Right cardiac atrium (tissue), 5 donors: ENCODE data around the gene SPECC1. TPM values are rescaled to one million over a fixed set of nuclear protein-coding genes. Genes with fewer than 3 reads are reported as not detected.
"Not testable (repeated sequence)": the region's sequence is repeated elsewhere in the genome, so short reads cannot be mapped to it uniquely, and the experiment has no call there.

Experiments used
- ATAC-seq, 2 donors: fragments of 200-7000 bp; cut with Tn5 transposase; one replicate each; pipeline versions ENCODE4 v1.8.0 to v1.9.1; 2020; ENCODE audit warnings: moderate library complexity in 2 of 2, mild to moderate bottlenecking in 1 of 2
- DNase-seq, 3 donors: peaks; one replicate each; pipeline ENCODE4 v3.0.0-alpha.2; 2020
- H3K27ac ChIP-seq: one replicate; pipeline ENCODE4 v1.5.1; 2013; ENCODE audit warnings: mild to moderate bottlenecking, low read length, control low read depth, moderate library complexity
- H3K27me3 ChIP-seq: one replicate; pipeline ENCODE4 v1.6.1; 2013; ENCODE audit not compliant: control insufficient read depth, insufficient read depth
- H3K4me1 ChIP-seq: one replicate; pipeline ENCODE4 v1.6.1; 2013; ENCODE audit warnings: low read length; ENCODE audit not compliant: control insufficient read depth, insufficient read depth
- H3K4me3 ChIP-seq: one replicate; pipeline ENCODE4 v1.5.1; 2013; ENCODE audit warnings: low read length, control low read depth
- H3K9me3 ChIP-seq: one replicate; pipeline ENCODE4 v1.6.1; 2013; ENCODE audit warnings: low read length; ENCODE audit not compliant: control insufficient read depth
- WGBS: extraction: QIAGEN DNeasy Blood & Tissue Kit; methylation state at CpG from one replicate; pipeline ENCODE4 v1.1.7; 2013; 5-methylcytosine and 5-hydroxymethylcytosine counted together
- intact Hi-C, 4 donors: fragments of 100-400 bp; cut with DNase I; formaldehyde crosslinking; loops; one replicate each; pipeline versions ENCODE4 v1.11.0 to v1.14.0; 2022 to 2023
- polyA plus RNA-seq: library from polyadenylated mRNA; stranded (reverse); fragments of 200-250 nt; gene quantifications from one replicate; pipeline ENCODE4 v1.2.3, GENCODE V29; 2013
- total RNA-seq, 4 donors: library from RNA; stranded (reverse); fragmentation: NEBNext Ultra II Directional; extraction: Animal tissue kit (Norgen Biotek cat#: 25700); gene quantifications; one replicate each; pipeline ENCODE4 v1.2.1, GENCODE V29; 2021
- donor health status: healthy with polysubstance abuse.
- donor health status: DM: no; HTN: yes; CAD: no.
- donor health status: DM: no; HTN: no; CAD: no.
- donor health status: DM: no; HTN: yes; CAD: no; lungs with severe emphysema.
- donor health status: DM: yes; HTN: yes; CAD: no.

Gene SPECC1
- total and polyA plus RNA-seq, 5 donors = 3.1 to 9.7 (median 8.0) TPM

DNA sequence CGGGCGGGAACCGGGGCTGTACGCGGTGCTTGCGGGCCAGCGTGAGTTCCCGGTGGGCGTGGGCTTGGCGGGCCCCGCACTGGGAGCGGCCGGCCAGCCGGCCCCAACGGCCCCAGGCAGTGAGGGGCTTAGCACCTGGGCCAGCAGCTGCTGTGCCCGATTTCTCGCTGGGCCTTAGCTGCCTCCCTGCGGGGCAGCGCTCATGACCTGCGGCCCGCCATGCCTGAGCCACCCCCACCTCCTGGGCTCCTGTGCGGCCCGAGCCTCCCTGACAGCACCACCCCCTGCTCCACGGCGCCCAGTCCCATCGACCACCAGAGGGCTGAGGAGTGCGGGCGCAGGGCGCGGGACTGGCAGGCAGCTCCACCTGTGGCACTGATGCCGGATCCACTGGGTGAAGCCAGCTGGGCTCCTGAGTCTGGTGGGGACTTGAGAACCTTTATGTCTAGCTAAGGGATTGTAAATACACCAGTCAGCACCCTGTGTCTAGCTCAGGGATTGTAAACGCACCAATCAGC lies 7.4 kb downstream of the SPECC1 start:
- H3K27me3 ChIP-seq, H3K9me3 ChIP-seq, H3K4me3 ChIP-seq, intact Hi-C loops, H3K4me1 ChIP-seq, DNase-seq, ATAC-seq, H3K27ac ChIP-seq: not testable (repeated sequence)
- WGBS = 97% methylated on average over 32 of the region's 32 CpGs

DNA sequence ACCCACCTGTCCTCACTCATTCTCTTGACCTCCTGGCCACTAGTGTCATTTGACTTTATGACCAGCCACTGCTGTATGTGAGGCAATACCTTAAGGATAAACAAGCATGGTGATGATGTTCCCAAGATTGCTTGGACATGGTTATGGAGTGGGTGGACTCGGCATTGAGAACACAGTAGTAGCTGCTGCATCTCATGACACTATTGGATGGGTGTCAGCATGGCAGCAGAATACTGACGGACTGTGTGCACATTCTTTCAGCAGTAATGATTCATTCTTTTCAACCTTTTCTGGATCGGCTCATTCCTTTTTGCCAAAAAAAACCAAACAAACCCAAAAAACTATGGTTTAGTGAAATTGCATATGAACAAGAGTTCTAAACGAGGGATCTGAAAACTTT lies 13.5 kb downstream of the SPECC1 start:
- 81% methylated on average over 4 of the region's 4 CpGs for WGBS
- intact Hi-C loops = no loop called here
- DNase-seq = no peak

GRCh38 chr17:20026960-20027359 lies 17.8 kb downstream of the SPECC1 start:
- no peak for ATAC-seq
- intact Hi-C loops = no loop called here
- Histone ChIP-seq H3K27ac (no peak overlapping the region), H3K9me3 (no peaks in the 10 kb centered on the region), H3K4me1 (no peaks in the 10 kb centered on the region), H3K27me3 (no peaks in the 10 kb centered on the region), H3K4me3 (no peak overlapping the region)
- no peak for DNase-seq

More for the DNA sequence above, 13.5 kb downstream of the SPECC1 start:
- Histone ChIP-seq H3K4me3 (no peak overlapping the region), H3K27me3 (no peaks in the 10 kb centered on the region), H3K27ac (no peak overlapping the region), H3K9me3 (no peaks in the 10 kb centered on the region), H3K4me1 (no peaks in the 10 kb centered on the region)
- no peak for ATAC-seq

- ATAC-seq = no peak
- Histone ChIP-seq H3K4me1 (no peaks in the 10 kb centered on the region), H3K27ac (no peak overlapping the region), H3K27me3 (no peaks in the 10 kb centered on the region), H3K9me3 (no peaks in the 10 kb centered on the region), H3K4me3 (no peak overlapping the region)
- DNase-seq = no peak
- intact Hi-C loops = no loop called here
- 78% methylated on average over 3 of the region's 3 CpGs for WGBS
Measured at GRCh38 chr17:20028443-20028842, 19.3 kb downstream of the SPECC1 start.

DNA sequence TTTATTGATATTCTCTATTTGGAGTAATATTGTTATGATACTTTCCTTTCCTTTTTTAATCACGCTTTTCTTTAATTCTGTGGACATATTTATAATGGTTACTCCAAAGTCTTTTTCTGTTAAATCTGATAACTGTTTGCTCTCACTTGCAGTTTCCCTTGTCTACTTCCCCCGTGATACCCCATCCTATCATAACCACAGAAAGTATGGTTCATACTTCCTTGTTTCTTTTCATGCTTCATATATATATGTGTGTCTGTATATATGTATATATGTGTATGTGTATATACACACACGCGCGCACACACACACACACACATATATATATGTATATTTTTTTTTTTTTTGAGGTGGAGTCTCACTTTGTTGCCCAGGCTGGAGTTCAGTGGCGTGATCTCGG lies 23.5 kb downstream of the SPECC1 start:
- Histone ChIP-seq H3K27ac (no peak overlapping the region), H3K4me3 (no peak overlapping the region), H3K4me1 (no peaks in the 10 kb centered on the region), H3K27me3 (no peaks in the 10 kb centered on the region), H3K9me3 (no peaks in the 10 kb centered on the region)
- intact Hi-C loops = no loop called here
- no peak for ATAC-seq
- no peak for DNase-seq
- 91% methylated on average over 7 of the region's 7 CpGs for WGBS

DNA sequence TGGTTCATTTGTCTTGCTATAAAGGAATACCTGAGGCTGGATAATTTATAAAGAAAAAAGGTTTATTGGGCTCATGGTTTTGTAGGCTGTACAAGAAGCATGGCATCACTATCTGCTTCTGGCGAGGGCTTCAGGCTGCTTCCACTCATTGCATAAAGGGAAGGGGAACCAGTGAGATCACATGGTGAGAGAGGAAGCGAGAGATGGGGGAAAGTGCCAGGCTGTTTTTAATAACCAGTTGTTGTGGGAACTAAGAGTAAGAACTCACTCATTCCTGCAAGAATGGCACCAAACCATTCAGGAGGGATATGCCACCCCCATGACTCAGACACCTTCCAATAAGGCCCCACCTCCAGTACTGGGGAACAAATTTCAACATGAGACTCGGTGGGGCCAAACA lies 24.3 kb downstream of the SPECC1 start:
- Histone ChIP-seq H3K4me1 (no peaks in the 10 kb centered on the region), H3K27ac (no peak overlapping the region), H3K9me3 (no peaks in the 10 kb centered on the region), H3K4me3 (no peak overlapping the region), H3K27me3 (no peaks in the 10 kb centered on the region)
- no peak for DNase-seq
- no peak for ATAC-seq
- intact Hi-C loops = no loop called here
- 82% methylated on average over 3 of the region's 3 CpGs for WGBS

DNA sequence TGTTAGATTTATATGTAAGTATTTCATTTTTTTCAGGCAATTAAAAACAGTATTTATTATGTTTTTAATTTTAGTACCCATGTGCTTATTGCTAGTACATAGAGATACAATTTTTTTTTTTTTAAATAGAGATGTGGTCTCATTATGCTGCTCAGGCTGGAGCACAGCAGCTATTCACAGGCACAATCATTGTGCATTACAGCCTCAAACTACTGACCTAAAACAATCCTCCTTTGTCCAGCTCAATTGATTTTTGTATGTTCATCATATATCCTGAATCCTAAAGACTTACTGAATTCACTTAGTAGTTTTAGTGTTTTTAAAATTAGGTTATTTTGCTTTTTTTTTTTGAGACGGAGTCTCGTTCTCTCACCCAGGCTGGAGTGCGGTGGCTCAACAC lies 26.3 kb downstream of the SPECC1 start:
- 96% methylated on average over 3 of the region's 3 CpGs for WGBS
- intact Hi-C loops = no loop called here
- Histone ChIP-seq H3K27me3 (no peaks in the 10 kb centered on the region), H3K27ac (no peak overlapping the region), H3K4me3 (no peak overlapping the region), H3K9me3 (no peaks in the 10 kb centered on the region), H3K4me1 (no peaks in the 10 kb centered on the region)
- ATAC-seq (no peak), DNase-seq (no peak)

DNA sequence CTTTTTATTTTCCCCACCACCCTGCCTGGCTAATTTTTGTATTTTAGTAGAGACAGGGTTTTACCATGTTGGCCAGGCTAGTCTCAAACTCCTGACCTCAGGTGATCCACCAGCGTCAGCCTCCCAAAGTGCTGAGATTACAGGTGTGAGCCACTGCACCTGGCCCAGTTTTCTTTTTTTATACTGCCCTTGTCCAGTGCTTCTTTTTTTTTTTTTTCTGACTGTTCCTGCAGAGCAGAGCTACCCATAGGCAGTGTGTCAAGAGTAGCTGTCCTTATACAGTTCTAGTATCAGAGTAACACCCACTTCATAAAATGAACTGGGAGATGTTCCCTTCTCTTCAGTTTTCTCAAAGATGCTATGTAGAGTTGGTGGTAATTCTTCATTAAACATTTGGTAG lies 28.1 kb downstream of the SPECC1 start:
- ATAC-seq, H3K27ac ChIP-seq: not testable (repeated sequence)
- 53% methylated on average over 1 of the region's 1 CpG for WGBS

GRCh38 chr17:20039037-20039436 lies 29.9 kb downstream of the SPECC1 start:
- intact Hi-C loops = no loop called here
- Histone ChIP-seq H3K9me3 (no peaks in the 10 kb centered on the region), H3K4me3 (no peak overlapping the region), H3K27ac (no peak overlapping the region), H3K4me1 (no peaks in the 10 kb centered on the region), H3K27me3 (no peaks in the 10 kb centered on the region)
- DNase-seq (no peak), ATAC-seq (no peak)
- WGBS = 92% methylated on average over 2 of the region's 2 CpGs

More for the DNA sequence above, 28.1 kb downstream of the SPECC1 start:
- H3K4me1 ChIP-seq, DNase-seq, H3K9me3 ChIP-seq, H3K27me3 ChIP-seq, intact Hi-C loops, H3K4me3 ChIP-seq: not testable (repeated sequence)

DNA sequence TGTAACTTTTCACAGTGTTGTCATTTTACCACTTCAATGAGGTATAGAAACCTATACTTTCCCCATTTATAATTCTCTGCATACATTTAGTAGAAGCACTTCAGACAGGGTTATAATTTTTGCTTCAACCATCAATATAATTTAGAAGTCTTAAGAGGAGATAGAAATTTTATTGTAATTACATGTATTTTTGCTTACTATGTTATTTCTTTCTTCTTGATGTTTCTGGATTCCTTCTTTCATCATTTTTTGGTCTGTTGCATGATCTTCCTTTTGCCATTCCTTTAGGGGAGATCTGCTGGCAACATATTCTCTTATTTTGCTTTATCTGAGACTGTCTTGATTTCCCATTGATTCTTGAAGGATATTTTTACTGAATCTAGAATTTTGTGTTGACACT lies 31.1 kb downstream of the SPECC1 start:
- no peaks in the 10 kb centered on the region for H3K9me3 ChIP-seq
- DNase-seq = no peak
- H3K4me1 ChIP-seq = no peaks in the 10 kb centered on the region
- intact Hi-C loops = no loop called here
- H3K27ac ChIP-seq = no peak overlapping the region
- no peak overlapping the region for H3K4me3 ChIP-seq
- ATAC-seq = no peak
- no peaks in the 10 kb centered on the region for H3K27me3 ChIP-seq

- H3K4me1 ChIP-seq = no peaks in the 10 kb centered on the region
- DNase-seq (no peak), ATAC-seq (no peak)
- H3K4me3 ChIP-seq = no peak overlapping the region
- intact Hi-C loops = no loop called here
- H3K9me3 ChIP-seq = no peaks in the 10 kb centered on the region
- no peaks in the 10 kb centered on the region for H3K27me3 ChIP-seq
- WGBS = 84% methylated on average over 3 of the region's 3 CpGs
- no peak overlapping the region for H3K27ac ChIP-seq
Measured at GRCh38 chr17:20043021-20043420, 33.9 kb downstream of the SPECC1 start.

- no peak for ATAC-seq
- Histone ChIP-seq H3K4me3 (no peak overlapping the region), H3K27ac (no peak overlapping the region), H3K27me3 (no peaks in the 10 kb centered on the region), H3K4me1 (no peaks in the 10 kb centered on the region), H3K9me3 (no peaks in the 10 kb centered on the region)
- intact Hi-C loops = no loop called here
- no peak for DNase-seq
- 63% methylated on average over 1 of the region's 1 CpG for WGBS
Measured at GRCh38 chr17:20045476-20045875, 36.3 kb downstream of the SPECC1 start.
